T-cell (primary cell): ENCODE measurements around the gene HK1. TPM values are rescaled to one million over a fixed set of nuclear protein-coding genes. Genes with fewer than 3 reads are reported as not detected.

Source experiments
- ATAC-seq, 4 experiments: fragments of 200-7000 bp in 3 of 4; fragments of 150-1000 bp in 1 of 4; cut with Tn5 transposase; replicated peaks in 1 of 4; 1 replicate in 3 of 4; 2 replicates in 1 of 4; pipeline ENCODE4 v1.10.0; 2021; ENCODE audit warnings: moderate library complexity in 3 of 4, mild to moderate bottlenecking in 2 of 4, moderate number of reproducible peaks in 1 of 4
- CTCF ChIA-PET, 2 donors: fragments of 300-600 bp; sonication (Branson Sonifier 250); formaldehyde crosslinking; loops; one replicate each; lab custom pipeline; 2022; ENCODE audit warnings: antibody characterized with exemption in 2 of 2; lab: Charles Lee
- POLR2A ChIA-PET, 2 donors: fragments of 300-600 bp; sonication (Branson Sonifier 250); formaldehyde crosslinking; loops; one replicate each; lab custom pipeline; 2022; ENCODE audit warnings: antibody characterized with exemption in 2 of 2; lab: Charles Lee
- DNase-seq, 35 experiments: peaks; one replicate each; pipeline versions ENCODE4 v3.0.0 to v3.0.0-alpha.2; 2013 to 2023
- H3K27ac ChIP-seq: one replicate; pipeline ENCODE4 v1.5.1; 2013; ENCODE audit warnings: low read length
- H3K27me3 ChIP-seq, 2 experiments: replicated peaks in 1 of 2; 1 replicate in 1 of 2; 2 replicates in 1 of 2; pipeline versions ENCODE4 v1.6.1 to v1.7.0; 2013; ENCODE audit warnings: low read length in 1 of 2, mixed read lengths in 1 of 2; ENCODE audit not compliant: control insufficient read depth in 2 of 2, insufficient read depth in 2 of 2; ENCODE audit errors: extremely low read depth in 1 of 2
- H3K36me3 ChIP-seq, 2 donors: 1 replicate in 1 of 2; 2 replicates in 1 of 2; pipeline versions ENCODE4 v1.6.1 to v1.7.0; 2013; ENCODE audit warnings: low read length in 1 of 2; ENCODE audit not compliant: control insufficient read depth in 2 of 2, insufficient read depth in 1 of 2; ENCODE audit errors: extremely low read depth in 1 of 2
- H3K4me1 ChIP-seq, 2 experiments: 1 replicate in 1 of 2; 2 replicates in 1 of 2; pipeline versions ENCODE4 v1.6.1 to v1.7.0; 2013; ENCODE audit warnings: low read length in 2 of 2, mixed read lengths in 1 of 2; ENCODE audit not compliant: insufficient read depth in 2 of 2, control insufficient read depth in 1 of 2; ENCODE audit errors: extremely low read depth in 1 of 2
- H3K4me3 ChIP-seq, 2 donors: 1 replicate in 1 of 2; 2 replicates in 1 of 2; pipeline versions ENCODE4 v1.5.1 to v1.7.0; 2013; ENCODE audit warnings: mild to moderate bottlenecking in 2 of 2, low read length in 1 of 2, moderate library complexity in 1 of 2; ENCODE audit not compliant: control insufficient read depth in 1 of 2; ENCODE audit errors: extremely low read depth in 1 of 2
- H3K9me3 ChIP-seq: 2 replicates; pipeline ENCODE4 v1.7.0; 2013
- H3K27ac Mint-ChIP-seq, 2 donors: one replicate each; pipeline ENCODE4 v1.8.0; 2020 to 2021; ENCODE audit warnings: mild to moderate bottlenecking in 2 of 2, mixed read lengths in 2 of 2
- H3K27me3 Mint-ChIP-seq, 2 donors: one replicate each; pipeline ENCODE4 v1.8.0; 2021 to 2022; ENCODE audit warnings: mixed read lengths in 2 of 2
- H3K36me3 Mint-ChIP-seq: one replicate; pipeline ENCODE4 v1.8.0; 2021; ENCODE audit warnings: mixed read lengths
- H3K4me1 Mint-ChIP-seq, 3 donors: one replicate each; pipeline ENCODE4 v1.8.0; 2020 to 2022; ENCODE audit warnings: mixed read lengths in 3 of 3, mild to moderate bottlenecking in 1 of 3
- H3K4me3 Mint-ChIP-seq, 3 donors: one replicate each; pipeline ENCODE4 v1.8.0; 2020 to 2022; ENCODE audit warnings: mild to moderate bottlenecking in 3 of 3, mixed read lengths in 3 of 3, moderate library complexity in 3 of 3
- H3K9me3 Mint-ChIP-seq, 3 donors: one replicate each; pipeline ENCODE4 v1.8.0; 2020 to 2022; ENCODE audit warnings: mixed read lengths in 3 of 3
- WGBS: methylation state at CpG from one replicate; pipeline ENCODE4 v1.1.5; 2013; ENCODE audit warnings: missing lambda C conversion rate; ENCODE audit not compliant: insufficient coverage; 5-methylcytosine and 5-hydroxymethylcytosine counted together
- total RNA-seq, 35 experiments: library from RNA in 6 of 35; stranded (reverse) in 6 of 35; fragments of 120-200 nt in 1 of 35; gene quantifications; one replicate each; pipeline versions ENCODE4 v1.2.1 to v1.2.4 and lab custom pipeline; 2013 to 2026

HK1 gene
- total RNA-seq, 5 donors from 2014 or later (not counting 1 experiment from before 2014, with no cell fraction given): 66.3 to 85.5 (median 83.6) TPM

DNA sequence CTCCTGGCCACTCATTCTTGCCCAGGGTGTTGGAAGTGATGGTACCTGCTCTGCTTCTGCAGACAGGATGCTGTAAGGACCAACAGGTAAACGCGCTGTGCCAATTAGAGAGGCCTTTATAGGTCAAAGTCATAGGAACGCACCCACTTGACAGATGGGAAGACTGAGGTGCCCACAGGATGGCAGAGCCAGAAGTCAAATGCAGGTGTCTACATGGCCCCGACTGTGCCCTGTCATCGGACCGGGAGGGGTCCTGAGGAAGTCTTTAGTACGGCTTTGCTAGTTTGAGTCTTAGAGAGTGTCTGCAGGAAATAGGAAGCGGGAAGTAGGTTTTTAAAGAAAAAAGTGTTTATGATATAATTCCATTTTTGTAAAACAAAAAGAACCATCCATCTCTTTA lies 57.3 kb downstream of the HK1 start:
- peak overlapping the region; percentile 41 for H3K27ac ChIP-seq
- peak overlapping the region in 1 of 3 donors; percentile 80 for H3K4me3 Mint-ChIP-seq
- H3K27me3 Mint-ChIP-seq: no peaks in the 10 kb centered on the region
- ATAC-seq: no peak
- H3K36me3 Mint-ChIP-seq: peaks cover 8% of the 10 kb centered on the region
- no peak overlapping the region for H3K4me3 ChIP-seq
- H3K4me1 ChIP-seq: peaks cover 34 to 63% of the 10 kb centered on the region in 2 experiments
- peaks cover 3 to 5% of the 10 kb centered on the region in 2 donors for H3K36me3 ChIP-seq
- ChIA-PET CTCF (interaction anchor here in 1 of 2 donors (0.6 kb wide), 1 partner anchor 96 kb away, joined by 4 read pairs; no protein-coding TSS in a partner anchor), POLR2A (no interaction called here)
- H3K27me3 ChIP-seq: no peaks in the 10 kb centered on the region
- no peaks in the 10 kb centered on the region for H3K9me3 Mint-ChIP-seq
- DNase-seq: no peak
- no peaks in the 10 kb centered on the region for H3K9me3 ChIP-seq
- peaks cover 69 to 82% (median 77%) of the 10 kb centered on the region in 3 donors for H3K4me1 Mint-ChIP-seq
- peak overlapping the region; percentile 82 to 85 for H3K27ac Mint-ChIP-seq
- 90% methylated on average over 5 of the region's 8 CpGs for WGBS

DNA sequence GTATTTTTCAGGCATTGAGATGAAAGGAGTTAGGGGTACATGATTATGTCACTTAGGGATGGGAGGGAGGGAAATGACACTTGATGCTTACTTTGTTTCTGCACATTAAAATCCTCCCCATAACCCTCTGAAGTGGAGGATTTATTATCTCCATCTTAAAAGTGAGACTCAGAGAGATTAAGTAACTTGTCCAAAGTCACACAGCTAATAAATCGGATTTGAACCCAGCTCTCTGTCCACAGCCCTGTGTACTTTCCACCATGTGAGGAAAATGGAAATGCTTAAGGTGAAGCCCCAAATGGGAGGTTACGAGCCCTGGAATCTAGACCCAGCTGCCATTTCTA lies 58.6 kb downstream of the HK1 start:
- CTCF ChIA-PET: no interaction called here
- POLR2A ChIA-PET: interaction anchor here in 1 of 2 donors (0.5 kb wide), 1 partner anchor 131 kb away, joined by 3 read pairs; no protein-coding TSS in a partner anchor
- ATAC-seq (no peak), DNase-seq (no peak)
- Histone ChIP-seq H3K27ac (no peak overlapping the region), H3K9me3 (no peaks in the 10 kb centered on the region), H3K4me3 (no peak overlapping the region), H3K27me3 (no peaks in the 10 kb centered on the region), H3K36me3 (peaks cover 0 to 3% of the 10 kb centered on the region in 2 donors), H3K4me1 (peaks cover 34 to 67% of the 10 kb centered on the region in 2 experiments)
- WGBS: no CpG with 5 or more reads among the region's 2 CpGs
- no peaks in the 10 kb centered on the region for H3K9me3 Mint-ChIP-seq
- peaks cover 8% of the 10 kb centered on the region for H3K36me3 Mint-ChIP-seq
- peaks cover 72 to 81% (median 77%) of the 10 kb centered on the region in 3 donors for H3K4me1 Mint-ChIP-seq
- H3K27me3 Mint-ChIP-seq: no peaks in the 10 kb centered on the region
- peak overlapping the region in 1 of 2 donors; percentile 48 for H3K27ac Mint-ChIP-seq
- no peak overlapping the region for H3K4me3 Mint-ChIP-seq

DNA sequence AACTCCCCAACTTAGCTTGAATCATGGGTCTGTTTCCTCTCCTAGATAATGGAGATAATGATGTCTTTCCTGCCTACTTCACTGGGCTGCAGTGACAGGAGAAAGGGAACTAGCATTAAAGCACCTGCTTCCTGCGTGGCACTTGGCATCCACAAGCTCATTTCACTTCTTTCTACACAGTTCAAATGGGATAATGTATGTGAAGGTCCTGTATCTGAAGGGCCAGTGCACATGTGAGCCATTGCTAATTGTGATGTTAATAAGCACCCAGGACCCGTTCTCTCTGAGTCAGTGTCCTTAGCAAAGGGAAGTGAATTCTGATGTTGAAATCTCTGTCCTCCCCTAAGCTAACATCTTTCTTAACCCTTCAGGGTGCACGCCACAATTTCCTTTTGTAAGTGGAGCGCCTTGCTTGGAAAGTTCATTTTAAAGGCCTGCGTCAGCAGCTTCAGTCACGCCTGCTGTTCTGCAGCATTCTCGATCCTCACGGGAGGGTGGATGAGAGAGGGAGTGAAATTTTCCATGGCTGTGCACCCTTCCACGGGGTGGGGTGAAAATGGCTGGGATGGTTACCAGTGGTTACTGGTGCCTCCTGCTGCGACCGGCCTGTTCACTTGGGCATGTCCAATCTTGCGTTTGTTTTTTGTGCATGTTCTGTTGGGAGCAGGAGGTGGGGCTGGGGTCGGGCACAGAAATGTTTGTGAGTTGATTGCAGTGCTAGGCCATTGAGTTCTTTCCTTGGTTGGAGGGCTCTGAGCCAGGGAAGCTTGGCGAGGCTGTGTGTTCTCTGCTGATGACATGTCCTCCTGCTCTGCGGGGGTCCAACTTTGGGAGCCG lies 59.2 kb downstream of the HK1 start:
- H3K27ac Mint-ChIP-seq: peak overlapping the region in 1 of 2 donors; percentile 48
- H3K9me3 ChIP-seq: no peaks in the 10 kb centered on the region
- CTCF ChIA-PET: no interaction called here
- ATAC-seq: no peak
- H3K9me3 Mint-ChIP-seq: no peaks in the 10 kb centered on the region
- no peak overlapping the region for H3K4me3 ChIP-seq
- POLR2A ChIA-PET: interaction anchor here in 1 of 2 donors (0.5 to 1.2 kb wide), 2 partner anchors 12 to 131 kb away, joined by 3 read pairs; no protein-coding TSS in a partner anchor
- no peak overlapping the region for H3K27ac ChIP-seq
- no peak overlapping the region for H3K4me3 Mint-ChIP-seq
- no peaks in the 10 kb centered on the region for H3K27me3 ChIP-seq
- WGBS: 91% methylated on average over 12 of the region's 16 CpGs
- H3K27me3 Mint-ChIP-seq: no peaks in the 10 kb centered on the region
- no peak for DNase-seq
- H3K4me1 ChIP-seq: peaks cover 36 to 65% of the 10 kb centered on the region in 2 experiments
- peaks cover 0 to 3% of the 10 kb centered on the region in 2 donors for H3K36me3 ChIP-seq
- H3K4me1 Mint-ChIP-seq: peaks cover 72 to 81% (median 78%) of the 10 kb centered on the region in 3 donors
- H3K36me3 Mint-ChIP-seq: peaks cover 8% of the 10 kb centered on the region

DNA sequence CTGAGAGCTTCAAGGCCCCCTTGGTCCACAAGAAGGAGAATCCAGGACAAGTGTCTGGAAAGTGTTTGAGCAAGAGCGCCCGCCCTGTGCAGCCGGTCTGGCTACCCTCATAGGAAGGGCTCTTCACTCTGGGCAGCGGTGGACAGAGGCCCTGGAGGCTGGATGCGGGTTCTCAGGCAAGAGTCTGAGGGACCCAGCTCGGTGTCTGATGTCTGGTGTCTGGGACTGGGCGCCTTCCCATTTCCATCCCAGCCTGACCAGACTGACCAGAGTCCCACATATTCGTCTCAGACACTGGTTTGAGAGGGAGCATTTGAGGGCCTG lies 59.8 kb downstream of the HK1 start:
- ATAC-seq (no peak), DNase-seq (no peak)
- no peaks in the 10 kb centered on the region for H3K9me3 Mint-ChIP-seq
- peaks cover 3% of the 10 kb centered on the region for H3K36me3 Mint-ChIP-seq
- peaks cover 0 to 3% of the 10 kb centered on the region in 2 donors for H3K36me3 ChIP-seq
- ChIA-PET CTCF (no interaction called here), POLR2A (interaction anchor here in 1 of 2 donors (1.2 kb wide), 1 partner anchor 11 kb away, joined by 3 read pairs; no protein-coding TSS in a partner anchor)
- H3K4me3 ChIP-seq: no peak overlapping the region
- H3K9me3 ChIP-seq: no peaks in the 10 kb centered on the region
- H3K4me1 Mint-ChIP-seq: peaks cover 73 to 81% (median 78%) of the 10 kb centered on the region in 3 donors
- 84% methylated on average over 6 of the region's 8 CpGs for WGBS
- peaks cover 38 to 64% of the 10 kb centered on the region in 2 experiments for H3K4me1 ChIP-seq
- no peak overlapping the region for H3K27ac ChIP-seq
- no peaks in the 10 kb centered on the region for H3K27me3 ChIP-seq
- no peaks in the 10 kb centered on the region for H3K27me3 Mint-ChIP-seq
- H3K4me3 Mint-ChIP-seq: no peak overlapping the region
- H3K27ac Mint-ChIP-seq: peak overlapping the region in 1 of 2 donors; percentile 40

DNA sequence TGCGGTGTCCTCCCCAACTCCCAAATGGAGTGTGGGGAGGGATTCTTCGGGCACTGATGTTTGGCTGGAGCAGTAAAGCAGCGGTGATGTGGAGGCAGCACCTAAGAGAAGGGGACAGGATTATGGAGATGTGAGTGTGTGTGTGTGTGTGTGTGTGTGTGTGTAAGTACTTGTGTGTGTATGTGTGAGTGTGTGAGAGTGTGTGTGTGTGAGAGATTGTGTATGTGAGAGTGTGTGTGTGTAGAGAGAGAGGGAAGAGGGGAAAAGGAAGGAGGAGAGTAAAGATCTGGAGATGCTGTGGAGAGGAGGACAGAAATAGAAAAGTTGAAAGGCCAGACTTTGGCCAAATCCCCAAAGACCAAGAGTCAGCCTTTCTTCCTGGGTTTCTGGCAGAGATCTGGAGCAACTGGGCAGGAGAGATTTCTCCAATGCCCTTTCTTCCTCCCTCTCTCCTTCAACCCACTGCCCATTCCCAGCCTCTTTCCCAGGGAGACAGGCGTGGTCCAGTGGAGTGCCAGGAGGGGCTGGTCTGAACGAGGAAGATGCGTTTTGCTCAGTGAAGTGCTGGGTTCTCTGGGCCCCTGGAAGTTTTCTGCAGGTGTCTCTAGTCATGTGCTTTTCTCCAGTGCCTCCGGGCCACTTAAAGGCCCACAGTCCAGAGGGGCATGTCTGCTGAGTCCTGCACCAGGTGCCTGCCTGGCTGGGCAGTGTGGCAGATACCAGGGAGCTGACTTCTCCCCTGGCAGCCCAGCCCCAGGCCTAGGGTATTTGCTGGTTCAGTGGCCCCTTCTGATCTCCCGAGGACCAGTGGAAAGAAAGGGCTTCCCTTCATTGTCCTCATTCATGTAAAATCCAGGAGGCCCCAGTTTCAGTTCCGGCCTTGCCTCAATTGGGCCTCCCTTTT lies 60.5 kb downstream of the HK1 start:
- H3K4me3 Mint-ChIP-seq: peak overlapping the region in 1 of 3 donors; percentile 6
- no peak overlapping the region for H3K27ac ChIP-seq

DNA sequence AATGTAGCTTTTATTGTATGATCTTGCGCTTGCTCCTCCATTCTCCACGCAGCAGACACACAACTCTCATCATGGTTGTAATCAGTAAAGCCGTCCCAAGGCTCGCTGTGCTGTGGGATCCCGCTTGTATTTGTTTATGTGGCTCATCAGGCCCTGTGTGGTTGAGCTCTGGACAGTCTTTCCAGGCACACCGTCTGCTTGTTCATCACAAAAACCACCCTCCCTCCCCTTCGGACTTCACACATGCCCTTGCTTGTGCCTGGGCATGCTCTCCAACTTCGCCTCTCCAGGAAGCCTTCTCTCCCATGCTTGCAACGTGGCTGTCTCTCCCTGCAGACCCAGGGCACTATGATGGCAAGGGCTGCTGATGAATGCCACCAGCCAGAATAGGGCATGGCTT lies 62.4 kb downstream of the HK1 start:
- Histone ChIP-seq H3K4me3 (no peak overlapping the region), H3K4me1 (peaks cover 42 to 65% of the 10 kb centered on the region in 2 experiments), H3K36me3 (peaks cover 3 to 10% of the 10 kb centered on the region in 2 donors), H3K27me3 (no peaks in the 10 kb centered on the region), H3K9me3 (no peaks in the 10 kb centered on the region), H3K27ac (no peak overlapping the region)
- Mint-ChIP-seq H3K9me3 (no peaks in the 10 kb centered on the region), H3K27me3 (no peaks in the 10 kb centered on the region), H3K4me3 (no peak overlapping the region), H3K36me3 (peaks cover 11% of the 10 kb centered on the region), H3K4me1 (peaks cover 80 to 82% (median 81%) of the 10 kb centered on the region in 3 donors), H3K27ac (peak overlapping the region in 1 of 2 donors; percentile 62)
- 92% methylated on average over 5 of the region's 9 CpGs for WGBS
- DNase-seq: no peak
- no peak for ATAC-seq
- ChIA-PET CTCF (no interaction called here), POLR2A (no interaction called here)

More for the DNA sequence above, 60.5 kb downstream of the HK1 start:
- CTCF ChIA-PET: interaction anchor here in 1 of 2 donors (0.6 kb wide), 1 partner anchor 73 kb away, joined by 3 read pairs; no protein-coding TSS in a partner anchor
- DNase-seq: no peak
- peaks cover 80 to 82% (median 81%) of the 10 kb centered on the region in 3 donors for H3K4me1 Mint-ChIP-seq
- no peaks in the 10 kb centered on the region for H3K9me3 ChIP-seq
- no peak overlapping the region for H3K4me3 ChIP-seq
- H3K4me1 ChIP-seq: peaks cover 39 to 65% of the 10 kb centered on the region in 2 experiments
- H3K27me3 Mint-ChIP-seq: no peaks in the 10 kb centered on the region
- peak overlapping the region; percentile 0 to 65 for H3K27ac Mint-ChIP-seq
- 94% methylated on average over 5 of the region's 9 CpGs for WGBS
- H3K9me3 Mint-ChIP-seq: no peaks in the 10 kb centered on the region
- peaks cover 7% of the 10 kb centered on the region for H3K36me3 Mint-ChIP-seq
- H3K36me3 ChIP-seq: peaks cover 3% of the 10 kb centered on the region in 2 donors
- H3K27me3 ChIP-seq: no peaks in the 10 kb centered on the region
- POLR2A ChIA-PET: interaction anchor here in 1 of 2 donors (1.2 kb wide), 1 partner anchor 11 kb away, joined by 3 read pairs; no protein-coding TSS in a partner anchor
- ATAC-seq: no peak
